Skin epidermis (tissue), 12 donors: Measurements from ENCODE around the gene EPRS1.
A peak's percentile ranks its signal among the peaks of the same experiment; 100 is the strongest.
"Not testable (repeated sequence)": the region's sequence is repeated elsewhere in the genome, so short reads cannot be mapped to it uniquely, and the experiment has no call there.

Experiments used
- H3K27ac ChIP-seq, 21 experiments: fragments of 200-600 bp; sonication (generic) in 11 of 21; one replicate each; pipeline ENCODE4 v1.5.0; 2020; ENCODE audit warnings: mild to moderate bottlenecking in 3 of 21, inconsistent platforms in 2 of 21, moderate library complexity in 2 of 21
- H3K4me3 ChIP-seq, 7 experiments: fragments of 200-600 bp; sonication (generic) in 2 of 7; one replicate each; pipeline ENCODE4 v1.5.0; 2020; ENCODE audit warnings: inconsistent platforms in 2 of 7, mild to moderate bottlenecking in 2 of 7, moderate library complexity in 1 of 7

Gene EPRS1

GRCh38 chr1:220046052-220046930, at the start of gene EPRS1:
EPRS1 (minus strand) TSS chr1:220046505; CDS start chr1:220046388, 117 bp downstream.
- peak within 1 kb of the TSS; percentile 53 to 89 (median 81) for H3K27ac ChIP-seq

DNA sequence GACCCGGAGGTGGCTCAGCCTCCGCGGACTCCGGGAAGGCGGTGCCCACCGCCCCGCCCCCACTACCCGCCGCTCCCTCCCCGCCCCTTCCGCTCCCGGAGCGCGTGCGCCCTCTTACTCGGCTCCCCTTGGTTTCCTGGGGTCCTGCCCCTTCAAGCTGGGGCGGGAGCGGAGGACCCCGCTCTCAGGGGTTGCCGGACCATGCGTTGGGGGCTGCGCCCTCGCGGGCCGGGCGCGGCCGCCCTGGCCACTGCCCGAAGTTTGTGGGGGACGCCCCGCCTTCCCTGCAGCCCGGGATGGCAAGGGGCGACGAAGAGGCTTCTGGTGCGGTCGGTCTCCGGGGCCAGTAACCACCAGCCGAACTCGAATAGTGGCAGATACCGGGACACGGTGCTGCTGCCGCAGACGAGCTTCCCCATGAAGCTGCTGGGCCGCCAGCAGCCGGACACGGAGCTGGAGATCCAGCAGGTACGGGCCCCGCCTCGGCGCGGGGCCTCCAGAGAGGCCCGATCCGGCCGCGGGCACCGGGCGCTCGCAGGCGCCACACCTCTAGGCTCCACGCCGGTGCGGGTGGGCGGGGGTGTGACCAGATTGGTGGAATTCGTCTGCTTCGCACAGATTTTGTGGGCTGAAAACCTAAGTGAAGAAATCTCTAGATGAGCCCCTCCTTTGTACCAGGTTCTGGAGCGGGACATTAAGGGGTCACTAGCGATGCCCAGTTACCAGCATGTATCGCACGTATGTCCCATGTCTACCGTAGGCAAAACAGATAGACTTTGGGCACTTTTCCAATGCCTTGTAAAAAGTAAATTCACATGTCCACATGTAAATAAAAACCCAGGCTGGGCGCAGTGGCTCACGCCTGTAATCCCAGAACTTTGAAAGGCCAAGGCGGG, 48.0 kb upstream of the EPRS1 start, which contains the start of gene IARS2:
Gene IARS2 (plus strand): TSS at position 117 of the 896 bp plus-strand sequence. CDS start 85 bp downstream, at position 202.
- H3K4me3 ChIP-seq, result peak within 1 kb of the TSS; percentile 48 to 99 (median 89)
- peak within 1 kb of the TSS; percentile 28 to 93 (median 87) for H3K27ac ChIP-seq

More at GRCh38 chr1:220046052-220046930, at the start of gene EPRS1:
- H3K4me3 ChIP-seq, result peak within 1 kb of the TSS; percentile 58 to 100 (median 73)

- peak overlapping the region in 6 of 21 experiments; percentile 81 to 93 (median 88) for H3K27ac ChIP-seq
Observed at GRCh38 chr1:220093361-220094015, 47.2 kb upstream of the EPRS1 start.

DNA sequence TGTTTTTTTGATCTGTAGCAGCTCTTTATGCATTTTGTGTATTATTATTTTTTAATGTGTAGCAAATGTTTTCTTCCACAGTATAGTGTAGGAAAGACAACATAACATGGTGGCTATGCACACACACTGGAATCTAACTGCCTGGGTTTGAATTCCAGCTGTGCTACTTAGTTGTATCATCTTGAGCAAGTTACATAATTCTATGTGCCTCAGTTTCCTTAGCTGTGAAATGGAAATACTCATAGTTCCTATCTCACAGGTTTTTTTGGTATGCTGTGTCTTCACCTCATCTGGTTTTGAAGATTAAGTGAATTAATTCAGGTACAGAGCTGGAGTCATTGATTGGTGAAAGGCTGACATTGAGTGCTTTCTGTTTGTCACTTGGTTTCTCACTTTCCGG, 46.4 kb upstream of the EPRS1 start:
- Histone ChIP-seq H3K27ac (no peak overlapping the region), H3K4me3 (no peak overlapping the region)

More at GRCh38 chr1:220093361-220094015, 47.2 kb upstream of the EPRS1 start:
- H3K4me3 ChIP-seq, result peak overlapping the region; percentile 48 to 99 (median 89)

DNA sequence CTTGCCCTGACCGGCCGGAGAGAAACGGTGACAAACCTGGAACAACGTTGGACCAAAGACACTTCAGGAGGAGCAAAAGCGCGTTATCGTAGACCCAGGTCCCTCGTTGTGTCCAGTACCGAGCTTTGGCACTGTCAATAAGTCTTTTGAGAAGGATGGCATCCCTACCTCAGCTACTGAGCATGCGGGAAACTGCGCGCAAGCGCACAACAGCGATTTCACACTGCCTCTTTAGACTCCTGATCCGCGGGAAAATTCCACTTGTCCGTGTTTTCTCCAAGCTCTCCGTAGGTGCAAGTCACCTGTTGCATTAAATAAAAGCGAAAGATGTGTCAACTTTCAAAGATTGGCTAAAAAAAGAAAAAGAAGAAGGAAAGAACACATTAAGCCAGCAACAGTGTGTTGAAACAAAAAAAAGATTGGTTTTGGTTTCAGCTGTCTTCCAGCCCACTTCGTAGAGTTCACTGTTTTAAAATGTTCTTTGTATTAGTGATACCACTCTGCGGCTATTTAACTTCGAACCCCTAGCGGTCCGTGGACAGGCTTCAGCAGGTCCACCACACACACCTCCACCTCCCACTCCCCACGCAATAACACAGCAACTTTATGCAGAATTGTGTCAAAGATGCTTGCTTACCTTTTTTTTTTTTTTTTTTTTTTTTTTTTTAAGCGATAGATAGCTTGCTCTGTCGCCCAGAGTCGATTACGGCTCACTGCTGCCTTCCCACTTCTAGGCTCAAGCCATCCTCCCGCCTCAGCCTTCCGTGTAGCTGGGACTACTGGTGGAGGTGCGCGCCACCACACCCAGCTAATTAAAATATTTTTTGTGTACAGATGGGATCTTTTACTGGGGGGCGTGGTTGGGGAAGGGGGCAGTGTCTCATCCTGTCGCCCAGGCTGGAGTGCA, 43.6 kb upstream of the EPRS1 start, which contains the start of gene BPNT1:
Gene BPNT1 (minus strand): TSS at position 139 of the 907 bp plus-strand sequence. CDS start 9,942 bp downstream, outside the sequence.
- Histone ChIP-seq H3K4me3 (peak within 1 kb of the TSS; percentile 42 to 59 (median 51)), H3K27ac (peak within 1 kb of the TSS in 16 of 21 experiments; percentile 28 to 88 (median 65))

DNA sequence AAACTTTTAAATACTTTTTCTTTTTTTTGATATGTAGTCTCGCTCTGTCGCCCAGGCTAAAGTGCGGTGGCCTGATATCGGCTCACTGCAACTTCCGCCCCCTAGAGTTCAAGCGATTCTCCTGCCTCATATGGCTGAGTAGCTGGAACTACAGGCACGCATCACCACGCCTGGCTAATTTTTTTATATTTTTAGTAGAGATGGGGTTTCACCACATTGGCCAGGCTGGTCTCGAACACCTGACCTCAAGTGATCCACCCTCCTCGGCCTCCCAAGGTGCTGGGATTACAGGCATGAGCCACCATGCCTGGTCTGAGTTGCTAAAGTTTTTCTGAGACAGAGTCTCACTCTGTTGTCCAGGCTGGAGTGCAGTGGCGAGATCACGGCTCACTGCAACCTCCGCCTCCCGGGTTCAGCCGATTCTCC, 40.0 kb upstream of the EPRS1 start:
- not testable (repeated sequence) for H3K4me3 ChIP-seq, H3K27ac ChIP-seq

- no peak overlapping the region for H3K27ac ChIP-seq
- no peak overlapping the region for H3K4me3 ChIP-seq
Observed at GRCh38 chr1:220084460-220084859, 38.2 kb upstream of the EPRS1 start.

DNA sequence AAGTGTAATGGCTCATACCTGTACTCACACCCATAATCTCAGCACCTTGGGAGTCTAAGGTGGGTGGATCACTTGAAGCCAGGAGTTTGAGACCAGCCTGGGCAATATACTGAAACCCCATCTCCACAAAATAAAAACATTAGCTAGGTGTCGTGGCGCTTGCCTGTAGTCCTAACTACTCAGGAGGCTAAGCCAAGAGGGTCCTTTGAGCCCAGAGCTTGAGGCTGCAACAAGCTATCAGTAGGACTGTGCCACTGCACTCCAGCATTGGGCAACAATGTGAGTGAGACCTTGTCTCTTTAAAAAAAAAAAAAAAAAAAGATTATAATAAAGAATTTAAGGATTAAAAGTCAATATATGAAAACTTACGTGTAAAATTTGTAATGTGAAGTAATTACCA, 31.6 kb upstream of the EPRS1 start:
- H3K4me3 ChIP-seq, result no peak overlapping the region
- no peak overlapping the region for H3K27ac ChIP-seq

- Histone ChIP-seq H3K4me3 (no peak overlapping the region), H3K27ac (no peak overlapping the region)
Observed at GRCh38 chr1:220076861-220077762, 30.8 kb upstream of the EPRS1 start.

DNA sequence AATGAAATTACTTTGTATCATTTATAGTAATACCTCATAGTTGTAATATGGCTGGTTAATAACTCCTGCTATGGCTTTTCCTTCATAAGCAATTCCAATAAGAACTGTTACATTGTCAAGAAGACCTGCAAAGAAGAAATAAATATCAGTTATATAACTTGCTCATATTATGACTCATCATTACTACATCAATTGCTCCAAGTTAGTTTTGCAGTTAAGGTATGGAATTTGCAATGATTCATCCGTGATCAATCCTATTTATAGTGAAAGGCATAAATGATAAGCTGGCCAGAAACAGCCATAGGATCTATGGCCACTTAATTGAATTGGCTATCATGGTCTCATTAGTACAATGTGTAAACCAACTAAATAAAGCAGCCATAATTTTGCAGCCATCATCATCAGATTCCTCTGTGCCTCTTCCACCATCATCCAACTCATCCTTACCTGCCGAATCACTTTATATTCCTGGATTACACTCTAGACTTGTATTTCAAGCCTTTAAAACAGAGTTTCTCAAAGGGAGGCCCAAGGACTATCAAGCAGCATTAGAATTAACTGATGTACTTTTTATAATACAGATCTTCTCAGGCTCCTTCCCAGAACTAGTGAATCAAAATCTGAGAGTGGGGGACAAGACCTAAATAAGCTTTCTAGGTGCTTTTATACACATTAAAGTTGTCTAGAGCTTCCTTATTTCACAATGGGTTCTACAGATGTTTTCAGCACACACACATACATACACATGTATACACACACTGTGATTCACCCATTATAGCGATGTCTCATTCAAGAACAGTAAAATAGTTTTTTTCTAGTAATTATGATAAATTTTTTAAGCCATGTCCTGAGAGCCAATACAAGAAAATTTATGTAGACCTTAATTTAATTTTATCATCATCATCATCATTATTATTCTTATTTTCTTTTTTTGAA, 21.2 kb upstream of the EPRS1 start:
- H3K27ac ChIP-seq, result no peak overlapping the region
- no peak overlapping the region for H3K4me3 ChIP-seq

DNA sequence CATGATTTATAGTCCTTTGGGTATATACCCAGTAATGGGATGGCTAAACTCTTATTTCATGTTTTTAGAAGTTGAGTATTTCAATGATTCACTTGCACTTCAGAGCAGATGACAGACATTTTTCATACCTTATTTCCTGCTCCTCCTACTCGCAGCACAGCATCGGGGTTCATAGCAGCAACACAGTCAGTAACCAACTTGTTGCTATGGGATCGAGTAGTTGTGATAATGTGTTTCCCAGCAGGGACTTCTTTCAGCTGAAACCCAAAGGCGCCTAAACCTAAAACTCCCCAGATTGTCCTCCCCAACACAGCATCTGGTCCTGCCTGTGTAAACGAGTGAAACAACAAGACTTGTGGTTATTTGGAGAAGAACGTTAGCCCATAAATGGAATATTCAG, 16.3 kb upstream of the EPRS1 start:
- H3K27ac ChIP-seq, result no peak overlapping the region
- no peak overlapping the region for H3K4me3 ChIP-seq

- no peak overlapping the region for H3K4me3 ChIP-seq
Observed at GRCh38 chr1:220060876-220061275, 14.6 kb upstream of the EPRS1 start.

DNA sequence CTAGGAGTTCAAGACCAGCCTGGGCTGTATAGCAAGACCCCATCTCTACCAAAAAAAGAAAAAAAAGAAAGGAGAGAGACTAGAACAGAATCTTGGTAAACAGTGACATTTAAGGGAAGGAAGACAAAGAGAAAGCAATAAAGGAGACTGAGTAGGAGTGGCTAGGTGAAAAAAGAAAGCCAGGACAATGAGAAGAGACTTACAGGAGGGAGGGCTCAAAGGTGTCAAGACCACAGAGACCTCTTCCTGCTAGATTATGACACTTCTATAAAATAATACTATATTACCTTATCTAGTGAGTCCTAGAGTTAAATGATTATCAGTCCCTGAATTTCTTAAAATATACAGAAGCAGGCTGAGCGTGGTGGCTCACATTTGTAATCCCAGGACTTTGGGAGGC, 10.1 kb upstream of the EPRS1 start:
- Histone ChIP-seq H3K27ac (peak overlapping the region in 1 of 21 experiments; percentile 36), H3K4me3 (no peak overlapping the region)

More at GRCh38 chr1:220060876-220061275, 14.6 kb upstream of the EPRS1 start:
- H3K27ac ChIP-seq, result no peak overlapping the region

- peak overlapping the region; percentile 58 to 100 (median 73) for H3K4me3 ChIP-seq
- H3K27ac ChIP-seq, result peak overlapping the region; percentile 53 to 89 (median 81)
Observed at GRCh38 chr1:220045356-220046051, 801 bp downstream of the EPRS1 start.

GRCh38 chr1:220044678-220045355, 1.5 kb downstream of the EPRS1 start:
- H3K4me3 ChIP-seq, result peak overlapping the region in 3 of 7 experiments; percentile 58 to 80 (median 73)
- peak overlapping the region in 7 of 21 experiments; percentile 75 to 89 (median 84) for H3K27ac ChIP-seq
